ENCODE measurements around the gene CALHM1. TPM values are rescaled to one million over a fixed set of nuclear protein-coding genes. Genes with fewer than 3 reads are reported as not detected.

The CALHM1 gene
- total RNA-seq, 1 donor from 2014 or later = not detected

DNA sequence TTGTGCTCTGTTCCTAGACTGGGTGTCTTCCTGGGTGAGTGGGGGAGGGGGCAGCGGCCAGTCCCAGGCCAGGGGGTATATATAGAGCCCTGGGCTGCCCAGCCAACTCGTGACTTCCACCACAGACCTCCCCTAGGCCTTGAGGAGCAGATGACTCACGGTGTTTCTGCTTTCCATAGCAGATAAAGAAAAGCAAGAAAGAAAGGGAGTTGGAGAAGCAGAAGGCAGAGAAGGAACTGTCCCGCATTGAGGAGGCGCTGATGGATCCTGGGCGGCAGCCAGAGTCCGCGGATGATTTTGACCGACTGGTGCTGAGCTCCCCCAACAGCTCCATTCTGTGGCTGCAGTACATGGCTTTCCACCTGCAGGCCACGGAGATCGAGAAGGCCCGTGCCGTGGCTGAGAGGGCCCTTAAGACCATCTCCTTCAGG, 16.7 kb downstream of the CALHM1 start:
- Mint-ChIP-seq H3K4me3 (ENCODE audit: unreplicated experiment) (no peak overlapping the region), H3K4me1 (ENCODE audit: low read depth, unreplicated experiment) (no peaks in the 10 kb centered on the region), H3K9me3 (ENCODE audit: unreplicated experiment) (peaks cover 2% of the 10 kb centered on the region), H3K36me3 (ENCODE audit: unreplicated experiment) (no peaks in the 10 kb centered on the region), H3K27ac (ENCODE audit: unreplicated experiment) (no peak overlapping the region), H3K27me3 (ENCODE audit: unreplicated experiment) (no peaks in the 10 kb centered on the region)
- DNase-seq = no peak
- TF ChIP-seq, protein P1, sequence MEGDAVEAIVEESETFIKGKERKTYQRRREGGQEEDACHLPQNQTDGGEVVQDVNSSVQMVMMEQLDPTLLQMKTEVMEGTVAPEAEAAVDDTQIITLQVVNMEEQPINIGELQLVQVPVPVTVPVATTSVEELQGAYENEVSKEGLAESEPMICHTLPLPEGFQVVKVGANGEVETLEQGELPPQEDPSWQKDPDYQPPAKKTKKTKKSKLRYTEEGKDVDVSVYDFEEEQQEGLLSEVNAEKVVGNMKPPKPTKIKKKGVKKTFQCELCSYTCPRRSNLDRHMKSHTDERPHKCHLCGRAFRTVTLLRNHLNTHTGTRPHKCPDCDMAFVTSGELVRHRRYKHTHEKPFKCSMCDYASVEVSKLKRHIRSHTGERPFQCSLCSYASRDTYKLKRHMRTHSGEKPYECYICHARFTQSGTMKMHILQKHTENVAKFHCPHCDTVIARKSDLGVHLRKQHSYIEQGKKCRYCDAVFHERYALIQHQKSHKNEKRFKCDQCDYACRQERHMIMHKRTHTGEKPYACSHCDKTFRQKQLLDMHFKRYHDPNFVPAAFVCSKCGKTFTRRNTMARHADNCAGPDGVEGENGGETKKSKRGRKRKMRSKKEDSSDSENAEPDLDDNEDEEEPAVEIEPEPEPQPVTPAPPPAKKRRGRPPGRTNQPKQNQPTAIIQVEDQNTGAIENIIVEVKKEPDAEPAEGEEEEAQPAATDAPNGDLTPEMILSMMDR (IDR thresholded peaks at IDR 0.05; ENCODE audit: partially characterized antibody, unreplicated experiment) = no peak

DNA sequence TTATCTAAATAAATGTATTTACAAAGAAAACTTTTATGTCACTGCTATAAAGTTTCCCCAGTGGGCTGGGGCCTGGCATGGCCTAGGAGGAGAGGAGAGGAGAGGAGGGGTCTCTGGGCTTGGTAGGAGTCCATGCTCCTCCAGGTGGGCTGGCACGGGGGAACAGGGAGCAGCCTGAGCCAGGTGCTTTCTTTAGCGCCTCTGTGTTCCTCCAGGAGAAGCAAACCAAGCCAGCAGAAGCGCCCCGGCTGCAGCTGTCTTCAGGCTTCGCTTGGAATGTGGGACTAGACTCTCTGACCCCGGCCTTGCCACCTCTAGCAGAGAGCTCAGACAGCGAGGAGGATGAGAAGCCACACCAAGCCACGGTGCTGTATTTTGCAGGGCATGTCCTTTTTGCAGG, 17.1 kb downstream of the CALHM1 start:
- no peak overlapping the region for H3K4me3 Mint-ChIP-seq (ENCODE audit: unreplicated experiment)
- H3K27me3 Mint-ChIP-seq (ENCODE audit: unreplicated experiment) = no peaks in the 10 kb centered on the region
- H3K36me3 Mint-ChIP-seq (ENCODE audit: unreplicated experiment) = no peaks in the 10 kb centered on the region
- no peak for DNase-seq
- H3K9me3 Mint-ChIP-seq (ENCODE audit: unreplicated experiment) = peaks cover 2% of the 10 kb centered on the region
- no peaks in the 10 kb centered on the region for H3K4me1 Mint-ChIP-seq (ENCODE audit: low read depth, unreplicated experiment)
- TF ChIP-seq, protein P1 (IDR thresholded peaks at IDR 0.05; ENCODE audit: partially characterized antibody, unreplicated experiment) = no peak
- no peak overlapping the region for H3K27ac Mint-ChIP-seq (ENCODE audit: unreplicated experiment)

- H3K4me1 Mint-ChIP-seq (ENCODE audit: low read depth, unreplicated experiment) = no peaks in the 10 kb centered on the region
- H3K36me3 Mint-ChIP-seq (ENCODE audit: unreplicated experiment) = no peaks in the 10 kb centered on the region
- no peaks in the 10 kb centered on the region for H3K27me3 Mint-ChIP-seq (ENCODE audit: unreplicated experiment)
- TF ChIP-seq, protein P1 (IDR thresholded peaks at IDR 0.05; ENCODE audit: partially characterized antibody, unreplicated experiment) = no peak
- H3K9me3 Mint-ChIP-seq (ENCODE audit: unreplicated experiment) = peaks cover 2% of the 10 kb centered on the region
- no peak for DNase-seq
- H3K4me3 Mint-ChIP-seq (ENCODE audit: unreplicated experiment) = no peak overlapping the region
- H3K27ac Mint-ChIP-seq (ENCODE audit: unreplicated experiment) = no peak overlapping the region
Observed at GRCh38 chr10:103441206-103441605, 17.5 kb downstream of the CALHM1 start.

- Mint-ChIP-seq H3K9me3 (ENCODE audit: unreplicated experiment) (peaks cover 2% of the 10 kb centered on the region), H3K27ac (ENCODE audit: unreplicated experiment) (peak overlapping the region; percentile 68), H3K4me3 (ENCODE audit: unreplicated experiment) (no peak overlapping the region), H3K27me3 (ENCODE audit: unreplicated experiment) (no peaks in the 10 kb centered on the region), H3K36me3 (ENCODE audit: unreplicated experiment) (no peaks in the 10 kb centered on the region), H3K4me1 (ENCODE audit: low read depth, unreplicated experiment) (no peaks in the 10 kb centered on the region)
- TF ChIP-seq, protein P1 (IDR thresholded peaks at IDR 0.05; ENCODE audit: partially characterized antibody, unreplicated experiment) = no peak
- no peak for DNase-seq
Observed at GRCh38 chr10:103440416-103440815, 18.3 kb downstream of the CALHM1 start.

DNA sequence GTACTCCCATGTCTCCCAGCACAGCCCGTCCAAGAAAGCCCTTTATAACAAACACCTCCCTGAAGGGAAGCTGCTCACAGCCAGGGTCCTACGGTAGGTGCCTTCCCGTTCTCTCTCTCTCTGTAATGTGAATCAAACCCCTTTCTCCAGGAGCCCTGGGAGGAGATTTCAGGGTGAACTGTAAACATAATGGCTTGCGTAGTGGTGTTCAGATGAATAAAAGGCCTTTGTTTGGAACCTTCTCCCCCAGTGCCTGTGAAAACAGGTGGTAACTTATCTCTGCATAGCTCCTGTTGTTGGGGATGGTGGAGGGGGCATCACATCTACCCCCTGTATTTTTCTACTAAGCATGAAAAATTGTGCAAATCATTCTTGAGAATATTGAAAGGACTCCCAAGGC, 18.9 kb downstream of the CALHM1 start:
- Mint-ChIP-seq H3K27me3 (ENCODE audit: unreplicated experiment) (no peaks in the 10 kb centered on the region), H3K36me3 (ENCODE audit: unreplicated experiment) (no peaks in the 10 kb centered on the region), H3K27ac (ENCODE audit: unreplicated experiment) (no peak overlapping the region), H3K9me3 (ENCODE audit: unreplicated experiment) (peaks cover 2% of the 10 kb centered on the region), H3K4me3 (ENCODE audit: unreplicated experiment) (no peak overlapping the region), H3K4me1 (ENCODE audit: low read depth, unreplicated experiment) (no peaks in the 10 kb centered on the region)
- TF ChIP-seq, protein P1 (IDR thresholded peaks at IDR 0.05; ENCODE audit: partially characterized antibody, unreplicated experiment) = no peak
- DNase-seq = no peak
